H9 (cell line): Measurements from ENCODE around the gene ENPP1. TPM values are rescaled to one million over a fixed set of nuclear protein-coding genes. Genes with fewer than 3 reads are reported as not detected.

Source experiments
- DNase-seq: peaks from one replicate; pipeline ENCODE4 v3.0.0-alpha.2; 2017
- H2AFZ ChIP-seq: one replicate; pipeline ENCODE4 v1.6.1; 2013; ENCODE audit warnings: mild to moderate bottlenecking, low read length, control low read depth, moderate library complexity
- H2AK5ac ChIP-seq: 2 replicates; pipeline ENCODE4 v1.6.1; 2013; ENCODE audit warnings: low read length, control low read depth, mixed read lengths; ENCODE audit not compliant: insufficient read length
- H2BK120ac ChIP-seq: one replicate; pipeline ENCODE4 v1.6.1; 2013; ENCODE audit warnings: low read depth, mild to moderate bottlenecking, low read length, control low read depth, inconsistent platforms; ENCODE audit not compliant: poor library complexity, severe bottlenecking
- H2BK12ac ChIP-seq: 2 replicates; pipeline ENCODE4 v1.6.1; 2013; ENCODE audit warnings: low read length, control low read depth, mixed read lengths, low read depth; ENCODE audit not compliant: insufficient read length
- H2BK15ac ChIP-seq: 2 replicates; pipeline ENCODE4 v1.6.1; 2013; ENCODE audit warnings: low read depth, low read length, control low read depth
- H2BK20ac ChIP-seq: one replicate; pipeline ENCODE4 v1.6.1; 2013; ENCODE audit warnings: low read depth, mild to moderate bottlenecking, low read length, control low read depth, inconsistent platforms; ENCODE audit not compliant: poor library complexity, severe bottlenecking
- H2BK5ac ChIP-seq: 2 replicates; pipeline ENCODE4 v1.6.1; 2013; ENCODE audit warnings: low read length, control low read depth, mixed read lengths; ENCODE audit not compliant: insufficient read length
- H3K14ac ChIP-seq: 2 replicates; pipeline ENCODE4 v1.6.1; 2013; ENCODE audit warnings: low read length, control low read depth; ENCODE audit not compliant: insufficient read depth
- H3K18ac ChIP-seq: 2 replicates; pipeline ENCODE4 v1.6.1; 2013; ENCODE audit warnings: low read depth, mild to moderate bottlenecking, mixed read lengths, low read length, control low read depth; ENCODE audit not compliant: insufficient read length
- H3K23ac ChIP-seq: 2 replicates; pipeline ENCODE4 v1.6.1; 2013; ENCODE audit warnings: low read length, control low read depth, mixed read lengths, low read depth; ENCODE audit not compliant: insufficient read length
- H3K23me2 ChIP-seq: 2 replicates; pipeline ENCODE4 v1.6.1; 2013; ENCODE audit warnings: low read depth, mild to moderate bottlenecking, mixed read lengths, low read length, control low read depth; ENCODE audit not compliant: insufficient read length, poor library complexity, severe bottlenecking
- H3K27ac ChIP-seq: 2 replicates; pipeline ENCODE4 v1.5.1; 2013; ENCODE audit warnings: low read length, control low read depth, mixed read lengths, low read depth; ENCODE audit not compliant: insufficient read length
- H3K27me3 ChIP-seq: 2 replicates; pipeline ENCODE4 v1.6.1; 2013; ENCODE audit warnings: low read length, control low read depth, inconsistent platforms; ENCODE audit not compliant: insufficient read depth
- H3K4ac ChIP-seq: 2 replicates; pipeline ENCODE4 v1.6.1; 2013; ENCODE audit warnings: low read depth, mild to moderate bottlenecking, control low read depth, inconsistent platforms, low read length, moderate library complexity
- H3K4me1 ChIP-seq: 2 replicates; pipeline ENCODE4 v1.6.1; 2013; ENCODE audit warnings: low read length, control low read depth, inconsistent platforms; ENCODE audit not compliant: insufficient read depth
- H3K4me2 ChIP-seq: 2 replicates; pipeline ENCODE4 v1.6.1; 2013; ENCODE audit warnings: low read length, control low read depth, mixed read lengths; ENCODE audit not compliant: insufficient read length, insufficient read depth
- H3K56ac ChIP-seq: 2 replicates; pipeline ENCODE4 v1.6.1; 2013; ENCODE audit warnings: low read depth, mild to moderate bottlenecking, mixed read lengths, low read length, control low read depth; ENCODE audit not compliant: insufficient read length
- H3K79me1 ChIP-seq: 2 replicates; pipeline ENCODE4 v1.6.1; 2013; ENCODE audit warnings: low read depth, mild to moderate bottlenecking, moderate library complexity, low read length, control low read depth, inconsistent platforms; ENCODE audit not compliant: insufficient read depth, poor library complexity, severe bottlenecking
- H3K79me2 ChIP-seq: 2 replicates; pipeline ENCODE4 v1.6.1; 2013; ENCODE audit warnings: low read length, control low read depth, inconsistent platforms; ENCODE audit not compliant: insufficient read depth
- H3K9ac ChIP-seq: 2 replicates; pipeline ENCODE4 v1.6.1; 2013; ENCODE audit warnings: low read length, control low read depth, mixed read lengths; ENCODE audit not compliant: insufficient read length; ENCODE audit errors: extremely low read depth
- H3K9me3 ChIP-seq: one replicate; pipeline ENCODE4 v1.6.1; 2013; ENCODE audit warnings: low read depth, low read length, inconsistent platforms; ENCODE audit not compliant: control insufficient read depth
- H3T11ph ChIP-seq: one replicate; pipeline ENCODE4 v1.6.1; 2013; ENCODE audit warnings: mild to moderate bottlenecking, low read length, control low read depth, inconsistent platforms
- H4K20me1 ChIP-seq: one replicate; pipeline ENCODE4 v1.6.1; 2013; ENCODE audit not compliant: control insufficient read depth, insufficient read length, insufficient read depth
- H4K5ac ChIP-seq: 2 replicates; pipeline ENCODE4 v1.6.1; 2013; ENCODE audit warnings: low read depth, mild to moderate bottlenecking, mixed read lengths, low read length, control low read depth; ENCODE audit not compliant: insufficient read length
- H4K8ac ChIP-seq: replicated peaks from 2 replicates; pipeline ENCODE4 v1.6.1; 2013; ENCODE audit warnings: low read length, control low read depth, mixed read lengths, low read depth; ENCODE audit not compliant: insufficient read length
- H4K91ac ChIP-seq: 2 replicates; pipeline ENCODE4 v1.6.1; 2013; ENCODE audit warnings: low read depth, mild to moderate bottlenecking, moderate library complexity, mixed read lengths, low read length, control low read depth; ENCODE audit not compliant: insufficient read length
- H3K27ac Mint-ChIP-seq, 3 experiments: 2 replicates in 2 of 3; 3 replicates in 1 of 3; pipeline ENCODE4 v1.8.0; 2020 to 2021; ENCODE audit warnings: mixed read lengths in 3 of 3, mild to moderate bottlenecking in 1 of 3, moderate library complexity in 1 of 3
- H3K27me3 Mint-ChIP-seq: 2 replicates; pipeline ENCODE4 v1.8.0; 2021; ENCODE audit warnings: low read depth, mild to moderate bottlenecking, moderate library complexity, mixed read lengths
- H3K36me3 Mint-ChIP-seq, 3 experiments: 2 replicates in 2 of 3; 3 replicates in 1 of 3; pipeline ENCODE4 v1.8.0; 2020 to 2021; ENCODE audit warnings: low read depth in 3 of 3, mixed read lengths in 3 of 3; ENCODE audit not compliant: insufficient read depth in 1 of 3
- H3K4me1 Mint-ChIP-seq, 2 experiments: 2 replicates each; pipeline ENCODE4 v1.8.0; 2020; ENCODE audit warnings: mixed read lengths in 2 of 2
- H3K4me3 Mint-ChIP-seq, 2 experiments: 2 replicates in 1 of 2; 3 replicates in 1 of 2; pipeline ENCODE4 v1.8.0; 2020 to 2021; ENCODE audit warnings: mild to moderate bottlenecking in 2 of 2, mixed read lengths in 2 of 2, moderate library complexity in 1 of 2
- H3K9me3 Mint-ChIP-seq, 2 experiments: 2 replicates in 1 of 2; 3 replicates in 1 of 2; pipeline ENCODE4 v1.8.0; 2020; ENCODE audit warnings: mild to moderate bottlenecking in 2 of 2, mixed read lengths in 2 of 2, moderate library complexity in 1 of 2
- CTCF ChIP-seq: fragments of 200-600 bp; sonication (generic); conservative IDR thresholded peaks from 3 replicates; pipeline ENCODE4 v1.8.0; 2021; ENCODE audit warnings: antibody characterized with exemption, mild to moderate bottlenecking
- WGBS: extraction: QIAGEN DNeasy Blood & Tissue Kit; methylation state at CpG from one replicate; pipeline ENCODE4 v1.1.7; 2013; ENCODE audit warnings: missing lambda C conversion rate, low lambda C conversion rate, mixed read lengths; ENCODE audit not compliant: insufficient read length; ENCODE audit errors: extremely low coverage; 5-methylcytosine and 5-hydroxymethylcytosine counted together
- total RNA-seq: library from RNA; stranded (reverse); gene quantifications from 2 replicates; pipeline ENCODE4 v1.2.1, GENCODE V29; 2021

Gene ENPP1
- total RNA-seq, 1 experiment from 2014 or later, result 22.5 TPM

DNA sequence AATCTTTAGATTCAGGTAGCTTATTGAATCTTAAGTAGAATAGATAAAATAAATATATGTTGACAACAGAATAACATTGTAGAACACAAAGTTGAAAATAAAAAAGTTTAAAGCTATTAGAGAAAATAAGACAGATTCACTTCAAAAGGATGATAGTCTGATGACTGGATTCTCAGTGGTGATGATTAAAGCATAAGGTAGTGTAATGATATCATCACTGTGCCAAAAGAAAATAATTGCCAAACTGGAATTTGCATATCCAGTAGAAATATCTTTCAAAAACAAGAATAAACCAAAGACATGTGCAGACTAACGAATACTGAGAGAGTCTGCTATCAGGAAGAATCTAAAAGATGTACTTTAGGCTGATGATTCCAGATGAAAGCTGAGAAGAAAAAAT lies 30.2 kb downstream of the ENPP1 start:
- H3K9ac ChIP-seq, result no peak overlapping the region
- TF ChIP-seq CTCF, result no peak
- H3K14ac ChIP-seq, result no peak overlapping the region
- H3K4me2 ChIP-seq, result no peak overlapping the region
- H3K4ac ChIP-seq, result no peak overlapping the region
- H3K56ac ChIP-seq, result no peak overlapping the region
- no peaks in the 10 kb centered on the region for H3K23me2 ChIP-seq
- no peak overlapping the region for H4K91ac ChIP-seq
- H2BK12ac ChIP-seq, result no peak overlapping the region
- H3K79me2 ChIP-seq, result no peaks in the 10 kb centered on the region
- no peak overlapping the region for H3K18ac ChIP-seq
- peaks cover 17 to 29% of the 10 kb centered on the region in 2 experiments for H3K4me1 Mint-ChIP-seq
- no peak overlapping the region for H2BK15ac ChIP-seq
- no peak overlapping the region for H3K23ac ChIP-seq
- no peak overlapping the region for H2AK5ac ChIP-seq
- H4K5ac ChIP-seq, result no peak overlapping the region
- no peaks in the 10 kb centered on the region; the same call in 1 of the 2 replicates for H3K4me1 ChIP-seq
- no peak overlapping the region for H3K27ac Mint-ChIP-seq
- no peaks in the 10 kb centered on the region for H4K20me1 ChIP-seq
- WGBS, result no CpG with 5 or more reads among the region's 1 CpG
- no peak overlapping the region for H2BK5ac ChIP-seq
- no peak overlapping the region for H3K27ac ChIP-seq
- H3K27me3 Mint-ChIP-seq, result no peaks in the 10 kb centered on the region
- no peak overlapping the region for H2BK120ac ChIP-seq
- DNase-seq, result no peak
- no peak overlapping the region for H3T11ph ChIP-seq
- no peaks in the 10 kb centered on the region for H3K27me3 ChIP-seq
- no peak overlapping the region for H2AFZ ChIP-seq
- no peaks in the 10 kb centered on the region for H3K9me3 ChIP-seq
- peaks cover 0 to 1% (median 0%) of the 10 kb centered on the region in 3 experiments; a peak in 1 of 7 replicates for H3K36me3 Mint-ChIP-seq
- no peak overlapping the region for H2BK20ac ChIP-seq
- no peak overlapping the region for H4K8ac ChIP-seq
- H3K4me3 Mint-ChIP-seq, result no peak overlapping the region
- no peaks in the 10 kb centered on the region for H3K79me1 ChIP-seq
- no peaks in the 10 kb centered on the region for H3K9me3 Mint-ChIP-seq
